SU-DHL-6 (cell line): ENCODE results near the gene RTBDN.

ENCODE experiments used
- H2AFZ ChIP-seq: fragments of 200-600 bp; sonication (generic); 2 replicates; pipeline ENCODE4 v1.6.1; 2014; ENCODE audit warnings: low read depth, mild to moderate bottlenecking, moderate library complexity, mixed read lengths, antibody characterized with exemption, low read length; ENCODE audit not compliant: severe bottlenecking
- H3F3A ChIP-seq: fragments of 200-600 bp; shearing (Covaris generic); 2 replicates; pipeline ENCODE4 v1.6.0; 2016; ENCODE audit warnings: antibody characterized with exemption, mild to moderate bottlenecking; ENCODE audit not compliant: insufficient read depth
- H3K27ac ChIP-seq: fragments of 200-600 bp; sonication (generic); 2 replicates; pipeline ENCODE4 v1.5.1; 2016; ENCODE audit warnings: low read depth, mild to moderate bottlenecking, low read length, moderate library complexity, mixed read lengths
- H3K27me3 ChIP-seq: fragments of 200-600 bp; sonication (generic), shearing (Covaris generic); 2 replicates; pipeline ENCODE4 v1.6.0; 2014; ENCODE audit warnings: mild to moderate bottlenecking, low read length
- H3K36me3 ChIP-seq: fragments of 200-600 bp; sonication (generic); 2 replicates; pipeline ENCODE4 v1.6.1; 2014; ENCODE audit warnings: mild to moderate bottlenecking, low read length, mixed read lengths
- H3K4me2 ChIP-seq: fragments of 300-600, 200-600 bp; shearing (Covaris generic), sonication (generic); 2 replicates; pipeline ENCODE4 v1.6.0; 2014; ENCODE audit warnings: low read length, low read depth, mild to moderate bottlenecking; ENCODE audit not compliant: poor library complexity, severe bottlenecking
- H3K4me3 ChIP-seq: fragments of 200-600 bp; sonication (generic); 2 replicates; pipeline ENCODE4 v1.5.1; 2014; ENCODE audit warnings: antibody characterized with exemption, low read length, mild to moderate bottlenecking, mixed read lengths; ENCODE audit not compliant: insufficient read depth, poor library complexity, severe bottlenecking
- H3K79me2 ChIP-seq: fragments of 200-600 bp; sonication (generic); 2 replicates; pipeline ENCODE4 v1.6.1; 2014; ENCODE audit warnings: mild to moderate bottlenecking, low read length, moderate library complexity; ENCODE audit not compliant: insufficient read depth
- H3K9ac ChIP-seq: fragments of 200-600 bp; sonication (generic); 2 replicates; pipeline ENCODE4 v1.7.0; 2014; ENCODE audit warnings: mild to moderate bottlenecking, low read length
- H3K9me2 ChIP-seq: fragments of 200-600 bp; sonication (generic); replicated peaks from 2 replicates; pipeline ENCODE4 v1.6.1; 2014; ENCODE audit warnings: low read length; ENCODE audit not compliant: insufficient read depth
- H3K9me3 ChIP-seq: fragments of 200-600 bp; sonication (generic); 2 replicates; pipeline ENCODE4 v1.6.1; 2014; ENCODE audit warnings: low read length, mixed read lengths; ENCODE audit not compliant: insufficient read depth
- H4K20me1 ChIP-seq: fragments of 200-600 bp; sonication (generic); 2 replicates; pipeline ENCODE4 v1.6.1; 2014; ENCODE audit warnings: low read depth, mild to moderate bottlenecking, antibody characterized with exemption, low read length, moderate library complexity, mixed read lengths
- CTCF ChIP-seq: fragments of 200-600 bp; sonication (generic); IDR thresholded peaks from one replicate; pipeline ENCODE4 v1.5.1; 2017; ENCODE audit warnings: antibody characterized with exemption, mild to moderate bottlenecking, low read length, moderate library complexity; ENCODE audit not compliant: insufficient read depth, poor library complexity, severe bottlenecking
- EZH2phosphoT487 ChIP-seq: fragments of 200-600 bp; sonication (generic), shearing (Covaris generic); conservative IDR thresholded peaks from 2 replicates; pipeline ENCODE4 v1.6.1; 2018; ENCODE audit warnings: mild to moderate bottlenecking, antibody characterized with exemption, low read length, moderate library complexity, mixed read lengths

RTBDN gene

GRCh38 chr19:12880551-12881171 is 46.3 kb upstream of the RTBDN start:
- Histone ChIP-seq H3K79me2 (peaks cover 6% of the 10 kb centered on the region; the same call in 1 of the 2 replicates), H3F3A (peaks cover 6% of the 10 kb centered on the region; the same call in 1 of the 2 replicates), H3K4me2 (peak overlapping the region; percentile 65), H3K27me3 (no peaks in the 10 kb centered on the region), H4K20me1 (no peaks in the 10 kb centered on the region), H3K9ac (peak overlapping the region; percentile 90), H3K9me2 (no peaks in the 10 kb centered on the region), H3K27ac (peak overlapping the region; percentile 71), H2AFZ (peak overlapping the region; percentile 90), H3K9me3 (peaks cover 13% of the 10 kb centered on the region; the same call in 1 of the 2 replicates), H3K36me3 (no peaks in the 10 kb centered on the region), H3K4me3 (peak overlapping the region; percentile 94)
- TF ChIP-seq EZH2phosphoT487 (no peak), CTCF (no peak)

GRCh38 chr19:12875086-12875485 is 40.7 kb upstream of the RTBDN start:
- no peaks in the 10 kb centered on the region for H4K20me1 ChIP-seq
- no peak overlapping the region for H3K4me2 ChIP-seq
- H3K4me3 ChIP-seq: no peak overlapping the region
- no peak overlapping the region for H3K27ac ChIP-seq
- no peak overlapping the region for H2AFZ ChIP-seq
- H3K79me2 ChIP-seq: peaks cover 1% of the 10 kb centered on the region; the same call in 1 of the 2 replicates
- no peak overlapping the region for H3K9ac ChIP-seq
- no peaks in the 10 kb centered on the region for H3K27me3 ChIP-seq
- peaks cover 5% of the 10 kb centered on the region; the same call in 1 of the 2 replicates for H3F3A ChIP-seq
- no peaks in the 10 kb centered on the region for H3K9me3 ChIP-seq
- no peaks in the 10 kb centered on the region for H3K9me2 ChIP-seq
- H3K36me3 ChIP-seq: no peaks in the 10 kb centered on the region
- TF ChIP-seq CTCF (no peak), EZH2phosphoT487 (no peak)

GRCh38 chr19:12873891-12874745 is 39.7 kb upstream of the RTBDN start:
- TF ChIP-seq EZH2phosphoT487 (no peak), CTCF (no peak)
- Histone ChIP-seq H3K9ac (no peak overlapping the region), H3K27me3 (no peaks in the 10 kb centered on the region), H3K9me3 (no peaks in the 10 kb centered on the region), H4K20me1 (no peaks in the 10 kb centered on the region), H3K36me3 (no peaks in the 10 kb centered on the region), H3K4me3 (no peak overlapping the region), H3K79me2 (no peaks in the 10 kb centered on the region), H3K4me2 (no peak overlapping the region), H3K9me2 (no peaks in the 10 kb centered on the region), H3F3A (peaks cover 5% of the 10 kb centered on the region; the same call in 1 of the 2 replicates), H3K27ac (no peak overlapping the region), H2AFZ (no peak overlapping the region)
